ENCODE results near the gene OR10J5. TPM values are rescaled to one million over a fixed set of nuclear protein-coding genes. Genes with fewer than 3 reads are reported as not detected.
A peak's percentile ranks its signal among the peaks of the same experiment; 100 is the strongest.
"Not testable (repeated sequence)": the region's sequence is repeated elsewhere in the genome, so short reads cannot be mapped to it uniquely, and the experiment has no call there.

Gene OR10J5
- total RNA-seq: not detected in 2 replicates

- DNase-seq (ENCODE audit: low read depth): no peak
Observed at GRCh38 chr1:159535907-159536306, at the start of gene OR10J5. Gene OR10J5, minus strand, starts transcription at chr1:159536007. Its CDS starts 0 bp downstream, at chr1:159536007.

- DNase-seq (ENCODE audit: low read depth): no peak
Observed at GRCh38 chr1:159584536-159584935, 48.7 kb upstream of the OR10J5 start.

GRCh38 chr1:159581422-159581821 lies 45.6 kb upstream of the OR10J5 start:
- DNase-seq (ENCODE audit: low read depth): peak; percentile 61

- no peak for DNase-seq (ENCODE audit: low read depth)
Observed at GRCh38 chr1:159580340-159580739, 44.5 kb upstream of the OR10J5 start.

- no peak for DNase-seq (ENCODE audit: low read depth)
Observed at GRCh38 chr1:159577446-159577845, 41.6 kb upstream of the OR10J5 start.

GRCh38 chr1:159562680-159563079 lies 26.9 kb upstream of the OR10J5 start:
- no peak for DNase-seq (ENCODE audit: low read depth)

- DNase-seq (ENCODE audit: low read depth): no peak
Observed at GRCh38 chr1:159561497-159561896, 25.7 kb upstream of the OR10J5 start.

- no peak for DNase-seq (ENCODE audit: low read depth)
Observed at GRCh38 chr1:159560599-159560998, 24.8 kb upstream of the OR10J5 start.

GRCh38 chr1:159556931-159557369 lies 21.1 kb upstream of the OR10J5 start:
- no peak for DNase-seq (ENCODE audit: low read depth)

- DNase-seq (ENCODE audit: low read depth): peak; percentile 75
Observed at GRCh38 chr1:159554696-159555095, 18.9 kb upstream of the OR10J5 start.

GRCh38 chr1:159554261-159554660 lies 18.5 kb upstream of the OR10J5 start:
- DNase-seq (ENCODE audit: low read depth): no peak

GRCh38 chr1:159548126-159548525 lies 12.3 kb upstream of the OR10J5 start:
- no peak for DNase-seq (ENCODE audit: low read depth)

GRCh38 chr1:159532922-159533321 lies 2.9 kb downstream of the OR10J5 start:
- peak; percentile 40 for DNase-seq (ENCODE audit: low read depth)

- not testable (repeated sequence) for DNase-seq (ENCODE audit: low read depth)
Observed at GRCh38 chr1:159524792-159525191, 11.0 kb downstream of the OR10J5 start.

GRCh38 chr1:159510229-159510541 lies 25.6 kb downstream of the OR10J5 start:
- peak; percentile 36 for DNase-seq (ENCODE audit: low read depth)

- DNase-seq (ENCODE audit: low read depth): peak; percentile 65
Observed at GRCh38 chr1:159509440-159510228, 26.2 kb downstream of the OR10J5 start.

GRCh38 chr1:159508951-159509350 lies 26.9 kb downstream of the OR10J5 start:
- DNase-seq (ENCODE audit: low read depth): no peak

GRCh38 chr1:159505676-159506075 lies 30.1 kb downstream of the OR10J5 start:
- DNase-seq (ENCODE audit: low read depth): no peak

- no peak for DNase-seq (ENCODE audit: low read depth)
Observed at GRCh38 chr1:159501082-159501481, 34.7 kb downstream of the OR10J5 start.

GRCh38 chr1:159494513-159495210 lies 41.1 kb downstream of the OR10J5 start:
- not testable (repeated sequence) for DNase-seq (ENCODE audit: low read depth)

- DNase-seq (ENCODE audit: low read depth): no peak
Observed at GRCh38 chr1:159493354-159493753, 42.5 kb downstream of the OR10J5 start.

- DNase-seq (ENCODE audit: low read depth): no peak
Observed at GRCh38 chr1:159492575-159493323, 43.1 kb downstream of the OR10J5 start.

Measured in renal cortical epithelial cell (primary cell).